MM.1S (cell line): ENCODE measurements around the gene ASIC1.

Source experiments
- DNase-seq: peaks from one replicate; pipeline ENCODE4 v3.0.0-alpha.2; 2015
- H2AFZ ChIP-seq: fragments of 300-600 bp; sonication (generic); 2 replicates; pipeline ENCODE4 v1.6.0; 2016; ENCODE audit warnings: antibody characterized with exemption, low read length
- H3F3A ChIP-seq: fragments of 300-600 bp; sonication (generic); 2 replicates; pipeline ENCODE4 v1.6.1; 2016; ENCODE audit warnings: mild to moderate bottlenecking, antibody characterized with exemption, low read length, moderate library complexity, mixed read lengths; ENCODE audit not compliant: insufficient read depth
- H3K27ac ChIP-seq: fragments of 300-600 bp; sonication (generic); 2 replicates; pipeline ENCODE4 v1.5.1; 2016; ENCODE audit warnings: mild to moderate bottlenecking, low read length
- H3K27me3 ChIP-seq: fragments of 300-600 bp; sonication (generic); replicated peaks from 2 replicates; pipeline ENCODE4 v1.6.0; 2016; ENCODE audit warnings: low read length; ENCODE audit not compliant: insufficient read depth
- H3K36me3 ChIP-seq: fragments of 300-600 bp; sonication (generic); replicated peaks from 2 replicates; pipeline ENCODE4 v1.6.1; 2016; ENCODE audit warnings: mild to moderate bottlenecking, low read length, mixed read lengths; ENCODE audit not compliant: insufficient read depth
- H3K4me1 ChIP-seq: fragments of 300-600 bp; sonication (generic); 2 replicates; pipeline ENCODE4 v1.6.1; 2016; ENCODE audit warnings: low read length, mixed read lengths
- H3K4me2 ChIP-seq: fragments of 300-600 bp; sonication (generic); 2 replicates; pipeline ENCODE4 v1.6.0; 2016; ENCODE audit warnings: low read depth, low read length
- H3K4me3 ChIP-seq: fragments of 300-600 bp; sonication (generic); 2 replicates; pipeline ENCODE4 v1.5.1; 2016; ENCODE audit warnings: low read length, mixed read lengths
- H3K79me2 ChIP-seq: fragments of 300-600 bp; sonication (generic); 2 replicates; pipeline ENCODE4 v1.6.1; 2016; ENCODE audit warnings: mixed run types, low read length, mixed read lengths
- H3K9ac ChIP-seq: fragments of 300-600 bp; sonication (generic); 2 replicates; pipeline ENCODE4 v1.6.1; 2016; ENCODE audit warnings: low read length, mixed read lengths
- H3K9me2 ChIP-seq: fragments of 300-600 bp; sonication (generic); replicated peaks from 2 replicates; pipeline ENCODE4 v1.6.1; 2016; ENCODE audit warnings: mild to moderate bottlenecking, low read length, mixed read lengths; ENCODE audit not compliant: insufficient read depth
- H3K9me3 ChIP-seq: fragments of 300-600 bp; sonication (generic); replicated peaks from 2 replicates; pipeline ENCODE4 v1.6.1; 2016; ENCODE audit warnings: mild to moderate bottlenecking, low read length, mixed read lengths; ENCODE audit not compliant: insufficient read depth
- H4K20me1 ChIP-seq: fragments of 300-600 bp; sonication (generic); 2 replicates; pipeline ENCODE4 v1.6.1; 2016; ENCODE audit warnings: mild to moderate bottlenecking, low read length, moderate library complexity, mixed read lengths; ENCODE audit not compliant: insufficient read depth
- CTCF ChIP-seq: fragments of 300-600 bp; sonication (generic); IDR thresholded peaks from 2 replicates; pipeline ENCODE4 v1.5.1; 2016; ENCODE audit warnings: antibody characterized with exemption, low read length, mixed read lengths
- EZH2 ChIP-seq: fragments of 300-600 bp; sonication (generic); optimal IDR thresholded peaks from 2 replicates; pipeline ENCODE3; 2017; ENCODE audit warnings: low read depth, mild to moderate bottlenecking, antibody characterized with exemption, low read length, mixed read lengths
- EZH2phosphoT487 ChIP-seq: fragments of 300-600 bp; sonication (generic); IDR thresholded peaks from 2 replicates; pipeline ENCODE4 v1.6.1; 2018; ENCODE audit warnings: antibody characterized with exemption, low read length

The ASIC1 gene

DNA sequence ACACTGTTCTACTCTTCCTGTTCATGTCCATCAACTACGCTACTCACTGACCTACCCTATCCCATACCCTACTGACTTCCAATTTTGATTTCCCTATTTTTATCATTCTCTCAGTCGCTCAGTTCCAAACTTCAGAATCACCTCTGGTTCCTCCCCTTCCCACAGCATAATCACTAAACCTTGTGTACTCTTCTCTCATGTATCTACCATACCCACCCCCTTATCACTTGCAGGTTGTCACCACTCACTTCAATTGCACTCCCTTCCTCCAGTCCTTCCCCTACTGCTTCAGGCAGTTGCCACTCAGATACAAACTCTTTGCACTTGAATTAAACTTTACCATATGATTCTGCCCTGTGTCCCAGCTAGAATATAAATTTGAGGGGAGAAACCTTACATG is 38.4 kb upstream of the ASIC1 start:
- no peak overlapping the region for H3K4me3 ChIP-seq
- TF ChIP-seq CTCF (no peak), EZH2phosphoT487 (no peak), EZH2 (no peak)
- no peaks in the 10 kb centered on the region for H3F3A ChIP-seq
- H2AFZ ChIP-seq = no peak overlapping the region
- peaks cover 97% of the 10 kb centered on the region for H3K79me2 ChIP-seq
- no peaks in the 10 kb centered on the region for H3K9me3 ChIP-seq
- H3K4me2 ChIP-seq = no peak overlapping the region
- DNase-seq = no peak
- no peaks in the 10 kb centered on the region for H3K4me1 ChIP-seq
- no peaks in the 10 kb centered on the region for H3K27me3 ChIP-seq
- peaks cover 4% of the 10 kb centered on the region; the same call in 1 of the 2 replicates for H4K20me1 ChIP-seq
- 0 out of 2 replicates have a peak, but pooled peaks cover 5% of the 10 kb centered on the region for H3K36me3 ChIP-seq
- H3K27ac ChIP-seq = no peak overlapping the region
- H3K9me2 ChIP-seq = no peaks in the 10 kb centered on the region
- H3K9ac ChIP-seq = no peak overlapping the region

GRCh38 chr12:50019524-50019923 is 37.9 kb upstream of the ASIC1 start:
- H3F3A ChIP-seq = no peaks in the 10 kb centered on the region
- no peak overlapping the region for H3K9ac ChIP-seq
- peaks cover 97% of the 10 kb centered on the region for H3K79me2 ChIP-seq
- no peaks in the 10 kb centered on the region for H3K4me1 ChIP-seq
- 0 out of 2 replicates have a peak, but pooled peaks cover 5% of the 10 kb centered on the region for H3K36me3 ChIP-seq
- H3K27me3 ChIP-seq = no peaks in the 10 kb centered on the region
- DNase-seq = no peak
- no peak overlapping the region for H3K27ac ChIP-seq
- no peak overlapping the region for H3K4me2 ChIP-seq
- no peaks in the 10 kb centered on the region for H3K9me2 ChIP-seq
- TF ChIP-seq EZH2phosphoT487 (no peak), CTCF (no peak), EZH2 (no peak)
- H4K20me1 ChIP-seq = peaks cover 4% of the 10 kb centered on the region; the same call in 1 of the 2 replicates
- no peak overlapping the region for H3K4me3 ChIP-seq
- no peak overlapping the region for H2AFZ ChIP-seq
- H3K9me3 ChIP-seq = no peaks in the 10 kb centered on the region

- H3K4me3 ChIP-seq = no peak overlapping the region
- TF ChIP-seq EZH2phosphoT487 (no peak), EZH2 (no peak), CTCF (no peak)
These were observed 36.4 kb upstream of the ASIC1 start for GRCh38 chr12:50021031-50021430.

More at GRCh38 chr12:50021031-50021430, 36.4 kb upstream of the ASIC1 start:
- Histone ChIP-seq H3K36me3 (0 out of 2 replicates have a peak, but pooled peaks cover 5% of the 10 kb centered on the region), H3F3A (no peaks in the 10 kb centered on the region), H3K9me3 (no peaks in the 10 kb centered on the region), H4K20me1 (peaks cover 4% of the 10 kb centered on the region; the same call in 1 of the 2 replicates), H3K9me2 (no peaks in the 10 kb centered on the region), H3K27ac (no peak overlapping the region), H3K79me2 (peaks cover 93% of the 10 kb centered on the region), H3K27me3 (no peaks in the 10 kb centered on the region), H3K9ac (no peak overlapping the region), H3K4me2 (no peak overlapping the region), H2AFZ (no peak overlapping the region), H3K4me1 (no peaks in the 10 kb centered on the region)
- no peak for DNase-seq
